HG03442 (cell line): ENCODE data around the gene LRRC47.

Experiments used
- ATAC-seq: cut with Tn5 transposase; IDR thresholded peaks from one replicate; pipeline ENCODE4 v1.9.1; 2021; ENCODE audit warnings: mild to moderate bottlenecking, moderate library complexity; ENCODE audit not compliant: unreplicated experiment

Gene LRRC47

GRCh38 chr1:3787349-3787715, 9.0 kb downstream of the LRRC47 start:
- ATAC-seq: peak; percentile 42

GRCh38 chr1:3786468-3787348, 9.6 kb downstream of the LRRC47 start:
- ATAC-seq: no peak

GRCh38 chr1:3785456-3786157, 10.7 kb downstream of the LRRC47 start:
- no peak for ATAC-seq

- ATAC-seq: no peak
Measured at GRCh38 chr1:3785045-3785444, 11.3 kb downstream of the LRRC47 start.

GRCh38 chr1:3783651-3784474, 12.4 kb downstream of the LRRC47 start:
- ATAC-seq: no peak

DNA sequence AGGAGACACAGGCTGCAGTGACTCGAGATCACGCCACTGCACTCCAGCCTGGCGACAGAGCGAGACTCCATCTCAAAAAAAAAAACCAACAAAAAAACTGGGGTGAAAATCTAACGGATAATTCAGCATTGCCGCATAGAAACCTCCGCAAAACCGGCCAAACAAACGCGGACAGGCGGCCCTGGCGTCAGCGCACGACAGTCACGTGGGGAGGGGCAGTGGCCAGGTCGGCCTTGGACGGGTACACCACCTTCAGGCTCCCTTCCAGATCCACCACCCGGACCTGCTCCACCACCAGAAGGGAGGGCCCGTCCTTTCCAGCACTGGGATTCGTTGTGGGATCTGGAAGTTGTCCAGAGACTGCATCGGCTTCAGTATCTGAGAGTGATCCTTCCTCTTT, 15.4 kb downstream of the LRRC47 start:
- no peak for ATAC-seq

DNA sequence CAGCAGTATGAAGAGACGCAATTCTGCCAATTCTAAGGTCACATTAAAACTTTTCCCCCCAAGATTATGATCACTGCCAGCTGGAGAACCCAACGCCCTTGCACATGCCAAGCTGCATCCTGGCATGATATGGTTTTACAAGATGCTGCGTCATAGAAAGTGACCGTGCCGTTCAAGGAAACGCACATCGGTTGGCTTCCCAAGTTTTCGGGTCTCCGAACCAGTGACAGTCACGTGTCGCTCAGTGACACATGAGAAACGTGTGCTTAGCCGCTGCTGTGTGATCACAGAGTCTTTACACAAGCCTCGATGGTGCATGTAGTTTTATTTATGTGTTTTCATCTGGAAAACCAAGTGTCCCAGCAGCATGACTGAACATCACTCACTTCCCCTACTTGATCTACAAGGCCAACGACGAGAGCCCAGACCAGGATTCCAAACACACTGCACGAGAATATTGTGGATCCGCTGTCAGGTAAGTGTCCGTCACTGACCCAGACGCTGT, 16.3 kb downstream of the LRRC47 start:
- no peak for ATAC-seq

DNA sequence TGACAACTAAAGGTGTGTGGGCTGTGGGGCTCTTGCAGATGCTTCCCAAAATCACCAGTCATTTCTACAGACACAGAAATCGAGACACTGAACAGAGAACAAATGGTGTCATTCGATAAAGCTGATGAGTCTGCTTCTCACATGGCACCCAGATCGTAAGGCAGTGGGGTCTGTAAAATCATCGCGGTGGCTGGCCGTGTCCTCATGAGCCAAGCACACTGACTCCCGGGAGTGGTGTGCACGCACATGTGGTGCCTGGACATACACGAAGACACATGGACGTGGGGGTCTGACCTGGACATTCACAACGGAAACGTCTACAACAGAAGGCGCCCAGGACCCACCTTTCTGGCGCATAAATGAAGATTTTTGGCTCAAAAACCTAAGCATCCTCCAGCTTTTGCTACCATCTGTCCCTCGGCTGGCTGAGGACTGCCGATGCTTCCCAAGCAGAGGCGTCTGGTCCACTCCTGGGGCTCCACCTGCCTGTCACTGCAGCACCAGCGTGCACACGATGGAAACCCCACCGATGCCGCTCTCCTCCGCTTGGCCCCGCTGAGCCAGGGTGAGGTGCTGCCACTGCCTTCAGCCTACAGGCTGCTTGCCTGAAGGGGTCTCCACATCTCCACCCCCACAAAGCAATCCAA, 16.9 kb downstream of the LRRC47 start:
- no peak for ATAC-seq

GRCh38 chr1:3778590-3779264, 17.6 kb downstream of the LRRC47 start:
- ATAC-seq: no peak

DNA sequence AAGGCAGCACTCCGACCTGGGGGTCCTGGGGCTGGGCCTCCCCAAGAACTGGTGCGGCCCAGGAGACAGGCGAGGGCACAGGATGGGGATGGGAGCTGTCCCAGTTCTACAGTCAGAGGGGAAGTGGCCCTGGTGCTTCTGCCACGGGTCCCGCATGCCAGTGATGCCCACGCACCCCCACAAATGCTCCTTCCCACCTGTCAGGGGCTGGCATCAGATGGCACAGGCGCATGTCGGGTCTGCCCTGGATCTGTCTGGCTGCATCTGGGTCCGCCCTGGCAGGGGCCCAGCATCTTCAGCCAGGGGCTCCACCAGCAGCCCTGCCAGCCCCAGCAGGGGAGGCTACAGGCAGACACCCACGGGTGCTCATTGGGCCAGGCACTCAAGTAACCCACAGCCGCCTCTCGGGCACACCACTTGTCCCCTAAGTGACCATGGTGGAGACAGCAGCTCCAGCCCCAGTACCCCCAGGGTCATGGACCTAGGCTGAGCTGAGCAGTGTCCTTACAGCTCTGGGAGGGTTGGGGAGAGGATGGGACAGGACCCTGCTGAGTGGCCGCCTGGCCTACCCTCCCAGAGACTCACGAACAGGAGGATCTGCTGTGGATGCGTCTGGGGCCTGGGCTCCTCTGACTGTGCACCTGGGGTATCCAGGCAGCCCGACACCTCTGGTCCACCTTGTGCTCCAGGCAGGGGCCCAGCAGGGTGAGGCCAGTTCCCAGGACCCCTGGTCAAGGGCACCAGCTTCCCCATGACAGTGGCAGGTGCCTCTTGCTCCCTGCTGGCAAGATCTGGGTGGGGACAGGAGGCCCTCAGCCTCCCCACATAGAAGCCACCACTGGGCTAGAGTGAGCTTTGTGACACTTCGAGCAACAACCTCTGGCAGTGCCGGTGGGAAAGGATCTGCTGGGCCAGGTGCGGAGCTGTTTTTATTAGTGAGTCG, 18.4 kb downstream of the LRRC47 start:
- no peak for ATAC-seq

DNA sequence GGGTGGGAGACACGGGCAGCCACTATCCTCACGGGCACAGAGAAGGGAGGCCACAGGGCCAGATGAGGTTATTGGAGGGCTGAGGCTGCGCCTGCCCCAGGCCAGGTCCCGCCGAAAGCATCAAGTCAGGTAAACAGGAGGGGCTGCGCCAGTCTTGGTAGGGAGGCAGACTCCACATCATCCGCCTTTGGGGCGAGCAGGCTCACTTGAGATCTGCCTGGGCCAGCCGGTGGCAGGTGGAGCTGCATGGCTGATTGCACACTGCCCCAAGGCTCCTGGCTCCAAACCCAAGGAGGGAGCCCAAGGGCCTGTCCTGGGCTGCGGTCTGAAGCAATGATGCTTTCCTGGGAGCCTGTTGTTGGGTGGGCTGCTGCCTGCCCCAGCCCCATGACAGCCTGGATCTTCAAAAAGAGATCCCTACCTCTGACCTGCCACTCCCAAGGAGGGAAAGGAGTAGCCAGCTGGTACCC, 19.2 kb downstream of the LRRC47 start:
- ATAC-seq: no peak

DNA sequence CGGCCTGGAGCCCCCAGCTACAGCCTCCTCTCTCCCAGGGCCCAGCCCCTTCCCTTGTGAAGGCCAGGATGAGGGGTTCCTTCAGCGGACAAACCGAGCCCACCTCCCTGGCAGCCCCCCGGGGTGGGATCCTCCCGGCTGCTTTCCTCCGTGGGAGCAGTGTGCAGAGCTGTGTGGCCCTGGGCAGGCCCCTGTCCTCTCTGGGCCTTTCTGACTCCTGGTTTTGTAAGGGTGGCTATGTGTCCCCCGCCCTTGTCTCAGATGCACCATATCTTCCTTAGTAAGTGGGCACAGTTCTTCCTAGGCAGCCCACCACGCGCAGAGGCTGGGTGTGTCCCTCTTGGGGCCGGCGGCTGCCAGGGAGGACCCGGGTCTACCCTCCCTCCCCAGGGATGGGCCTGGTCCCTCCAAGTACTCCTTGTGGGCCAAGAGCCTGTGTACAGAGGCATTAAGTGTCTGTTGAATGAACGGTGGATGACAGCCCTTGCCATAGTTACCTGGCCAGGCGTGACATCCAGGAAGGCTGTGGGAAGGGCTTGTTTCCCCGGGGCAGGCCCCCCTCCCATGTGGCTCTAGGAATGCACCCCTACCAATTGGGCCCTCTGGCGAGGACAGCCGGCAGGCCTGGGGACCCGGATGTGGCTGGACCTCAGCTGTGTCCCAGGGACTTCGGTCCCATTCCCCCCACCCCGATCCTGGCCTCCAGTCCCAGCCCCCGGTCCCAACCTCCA, 19.9 kb downstream of the LRRC47 start:
- ATAC-seq: no peak

DNA sequence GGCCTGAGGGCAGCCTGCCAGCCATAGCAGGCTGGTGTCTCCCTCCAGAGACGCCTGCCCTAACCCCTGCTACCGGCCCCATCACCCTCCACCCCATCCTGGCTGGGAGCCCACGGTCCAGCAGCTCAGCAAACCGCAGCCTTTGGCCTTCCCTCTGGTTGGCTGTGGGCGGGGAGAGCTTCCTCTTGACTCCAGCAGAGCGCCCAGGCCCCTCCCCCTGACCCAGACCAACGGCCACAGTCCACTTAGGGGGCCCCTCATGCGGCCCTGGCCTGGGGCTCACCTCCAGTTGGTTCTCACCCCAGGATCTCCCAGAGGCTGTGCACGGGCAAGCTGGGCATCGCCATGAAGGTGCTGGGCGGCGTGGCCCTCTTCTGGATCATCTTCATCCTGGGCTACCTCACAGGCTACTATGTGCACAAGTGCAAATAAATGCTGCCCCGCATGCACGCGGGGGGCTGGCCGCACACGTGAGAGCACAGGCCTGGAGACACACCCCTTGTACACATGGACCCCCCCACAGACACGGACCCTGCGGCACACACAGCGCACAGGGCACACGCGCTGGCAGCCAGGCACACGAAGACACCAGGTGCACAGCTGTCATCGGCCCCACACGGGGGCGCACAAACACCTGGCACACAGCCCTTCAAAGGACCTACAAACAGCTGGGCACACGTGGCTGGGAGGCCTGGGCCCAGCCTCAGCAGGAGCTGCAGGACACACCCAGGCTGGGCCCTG, 20.6 kb downstream of the LRRC47 start:
- no peak for ATAC-seq

DNA sequence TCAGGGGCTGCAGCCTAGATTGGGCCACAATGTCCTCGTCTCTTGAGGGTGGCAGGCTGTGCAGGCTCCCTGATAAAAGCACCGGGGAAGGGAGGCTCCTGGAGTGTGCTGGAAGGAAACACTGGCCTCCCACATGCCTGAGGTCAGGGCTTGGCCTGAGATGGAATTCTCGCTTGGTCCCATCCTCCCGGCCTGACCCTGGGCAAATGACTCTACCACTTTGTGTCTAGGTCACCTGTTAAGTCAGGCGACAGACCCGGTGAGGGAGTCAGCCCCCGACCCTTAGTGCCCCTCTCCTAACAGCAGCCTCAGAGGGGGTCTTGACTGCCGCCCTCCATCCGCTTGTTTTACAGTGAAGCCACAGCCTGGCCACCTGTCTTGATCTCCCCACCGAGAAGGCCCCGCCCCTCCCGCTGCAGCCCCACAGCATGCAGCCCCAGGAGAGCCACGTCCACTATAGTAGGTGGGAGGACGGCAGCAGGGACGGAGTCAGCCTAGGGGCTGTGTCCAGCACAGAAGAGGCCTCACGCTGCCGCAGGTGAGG, 21.3 kb downstream of the LRRC47 start:
- ATAC-seq: no peak

DNA sequence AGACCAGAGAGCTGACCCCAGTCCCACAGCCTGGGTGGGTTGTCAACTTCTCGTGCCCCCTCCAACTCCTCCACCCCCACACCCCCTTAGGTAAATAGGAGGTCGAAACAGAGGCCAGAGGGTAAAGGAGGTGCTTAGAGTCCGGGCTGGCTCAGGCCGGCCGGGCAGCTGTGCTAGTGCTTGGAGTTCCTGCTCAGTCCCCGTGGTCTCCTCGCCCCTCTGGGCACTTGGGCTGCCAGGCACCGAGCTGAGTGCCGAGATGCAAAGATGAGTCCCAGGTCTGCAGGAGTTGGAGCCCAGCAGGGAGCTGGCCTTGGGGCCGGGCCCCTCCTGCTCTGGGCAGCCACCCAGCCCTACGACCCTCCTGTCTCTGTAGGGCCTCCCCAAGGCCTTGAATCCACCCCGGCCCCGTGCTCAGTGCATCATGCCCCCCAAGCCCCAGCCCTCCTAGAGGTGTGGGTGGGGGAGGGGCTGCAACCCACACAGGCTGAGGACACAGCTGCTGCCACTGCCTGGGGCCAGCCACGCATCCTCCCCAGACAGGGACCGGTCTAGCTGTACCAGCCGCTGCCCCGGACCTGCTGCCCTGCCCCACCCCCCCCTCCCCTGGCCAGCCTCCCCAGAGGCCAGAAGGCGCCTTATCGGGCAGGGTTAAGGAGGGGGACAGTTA, 21.9 kb downstream of the LRRC47 start:
- no peak for ATAC-seq

DNA sequence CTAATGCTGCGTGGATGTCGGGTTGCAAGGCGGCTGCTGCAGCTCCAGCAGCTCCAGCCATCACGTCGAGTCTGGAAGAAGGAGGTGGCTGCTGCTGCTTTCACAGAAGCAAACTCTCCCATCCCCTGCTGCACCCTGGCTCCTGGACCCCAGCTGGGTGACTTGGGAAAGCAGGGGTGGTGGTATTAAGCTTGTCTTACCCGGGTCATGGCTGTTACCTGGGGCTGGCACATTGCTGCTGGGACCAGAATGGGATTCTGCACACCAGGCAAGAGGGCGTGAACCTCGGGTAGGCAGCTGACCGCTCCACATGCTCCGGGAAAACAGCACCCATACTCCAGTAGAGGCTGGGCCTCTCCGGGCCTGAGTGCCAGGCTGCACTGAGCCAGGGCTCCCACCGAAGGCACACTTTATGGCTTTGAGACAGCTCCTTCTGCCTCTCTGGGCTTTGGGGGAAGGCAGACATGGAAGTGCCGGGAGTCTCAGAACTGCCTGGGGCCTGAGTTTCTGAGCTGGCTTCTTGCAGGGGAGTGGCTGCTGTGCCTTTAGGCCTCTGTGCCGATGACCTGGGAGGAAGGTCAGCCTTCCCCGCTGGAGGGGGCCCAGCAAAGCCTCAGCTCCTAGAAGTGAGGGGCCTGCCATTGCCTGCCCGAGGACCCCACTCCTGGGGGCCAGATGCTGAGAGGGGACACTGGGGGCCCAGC, 22.6 kb downstream of the LRRC47 start:
- ATAC-seq: no peak
